GM23338 (cell line): ENCODE data around the gene EFCAB12. TPM values are rescaled to one million over a fixed set of nuclear protein-coding genes. Genes with fewer than 3 reads are reported as not detected.

Experiments
- ATAC-seq: fragments of 200-7000 bp; cut with Tn5 transposase; 3 replicates; pipeline ENCODE4 v1.9.1; 2020
- DNase-seq: peaks from one replicate; pipeline ENCODE4 v3.0.0-alpha.2; 2015; ENCODE audit warnings: low spot score
- H2AFZ ChIP-seq: fragments of 200-600 bp; sonication (generic); 2 replicates; pipeline ENCODE4 v1.8.0; 2016; ENCODE audit warnings: antibody characterized with exemption, mild to moderate bottlenecking, moderate library complexity
- H3F3A ChIP-seq: fragments of 200-600 bp; sonication (generic); replicated peaks from 2 replicates; pipeline ENCODE4 v1.8.0; 2017; ENCODE audit warnings: antibody characterized with exemption, mixed run types, low read depth
- H3K27ac ChIP-seq: fragments of 200-600 bp; sonication (generic); 2 replicates; pipeline ENCODE4 v1.6.1; 2016; ENCODE audit warnings: low read depth
- H3K27me3 ChIP-seq: fragments of 200-600 bp; sonication (generic); 2 replicates; pipeline ENCODE4 v1.8.0; 2016; ENCODE audit warnings: mild to moderate bottlenecking, mixed run types, moderate library complexity; ENCODE audit not compliant: insufficient read depth
- H3K36me3 ChIP-seq: fragments of 200-600 bp; sonication (generic); 2 replicates; pipeline ENCODE4 v1.8.0; 2016; ENCODE audit warnings: mild to moderate bottlenecking; ENCODE audit not compliant: insufficient read depth
- H3K4me1 ChIP-seq: fragments of 200-600 bp; sonication (generic); 2 replicates; pipeline ENCODE4 v1.8.0; 2016; ENCODE audit warnings: mild to moderate bottlenecking, moderate library complexity; ENCODE audit not compliant: insufficient read depth
- H3K4me2 ChIP-seq: fragments of 200-600 bp; sonication (generic); 2 replicates; pipeline ENCODE4 v1.7.1; 2017; ENCODE audit warnings: mixed run types
- H3K4me3 ChIP-seq: fragments of 200-600 bp; sonication (generic); 2 replicates; pipeline ENCODE4 v1.6.1; 2016; ENCODE audit warnings: mixed run types
- H3K79me2 ChIP-seq: fragments of 200-600 bp; sonication (generic); replicated peaks from 2 replicates; pipeline ENCODE4 v1.8.0; 2017; ENCODE audit warnings: mild to moderate bottlenecking; ENCODE audit not compliant: insufficient read depth
- H3K9me2 ChIP-seq: fragments of 200-600 bp; sonication (generic); 2 replicates; pipeline ENCODE4 v1.8.0; 2017; ENCODE audit not compliant: insufficient read depth
- H4K20me1 ChIP-seq: fragments of 200-600 bp; sonication (generic); replicated peaks from 2 replicates; pipeline ENCODE4 v1.8.0; 2017; ENCODE audit warnings: mild to moderate bottlenecking; ENCODE audit not compliant: insufficient read depth
- H3K27ac Mint-ChIP-seq: 2 replicates; pipeline ENCODE4 v1.8.0; 2020; ENCODE audit warnings: inconsistent platforms, mild to moderate bottlenecking, moderate library complexity, mixed read lengths
- H3K27me3 Mint-ChIP-seq: 3 replicates; pipeline ENCODE4 v1.8.0; 2022; ENCODE audit warnings: low read depth, mild to moderate bottlenecking, moderate library complexity, mixed read lengths, inconsistent platforms; ENCODE audit not compliant: insufficient read depth, poor library complexity
- H3K36me3 Mint-ChIP-seq: 3 replicates; pipeline ENCODE4 v1.8.0; 2021; ENCODE audit warnings: low read depth, mild to moderate bottlenecking, inconsistent platforms, moderate library complexity, mixed read lengths
- H3K4me1 Mint-ChIP-seq: 3 replicates; pipeline ENCODE4 v1.8.0; 2020; ENCODE audit warnings: mild to moderate bottlenecking, inconsistent platforms, mixed read lengths
- H3K4me3 Mint-ChIP-seq: 3 replicates; pipeline ENCODE4 v1.8.0; 2021; ENCODE audit warnings: moderate library complexity, mild to moderate bottlenecking, inconsistent platforms, mixed read lengths
- H3K9me3 Mint-ChIP-seq: 3 replicates; pipeline ENCODE4 v1.8.0; 2020; ENCODE audit warnings: moderate library complexity, mild to moderate bottlenecking, inconsistent platforms, mixed read lengths
- CREB1 ChIP-seq: fragments of 250-450 bp; sonication (Bioruptor Pico); IDR thresholded peaks from 2 replicates; pipeline ENCODE4 v1.5.0; 2020; ENCODE audit warnings: low read depth, mild to moderate bottlenecking, moderate library complexity
- EZH2 ChIP-seq: fragments of 200-600 bp; sonication (generic); IDR thresholded peaks from one replicate; pipeline ENCODE4 v1.8.0; 2017; ENCODE audit warnings: antibody characterized with exemption, mild to moderate bottlenecking, low read depth; ENCODE audit not compliant: unreplicated experiment
- EZH2phosphoT487 ChIP-seq: fragments of 200-600 bp; sonication (generic); IDR thresholded peaks from one replicate; pipeline ENCODE4 v1.8.1; 2018; ENCODE audit warnings: antibody characterized with exemption; ENCODE audit not compliant: unreplicated experiment
- JUNB ChIP-seq: IDR thresholded peaks from one replicate; pipeline ENCODE4 v1.6.1; 2016; ENCODE audit warnings: antibody characterized with exemption; ENCODE audit not compliant: unreplicated experiment
- POLR2AphosphoS5 ChIP-seq: IDR thresholded peaks from 2 replicates; pipeline ENCODE4 v1.6.1; 2016; ENCODE audit warnings: antibody characterized with exemption, low read depth
- STAT1 ChIP-seq: IDR thresholded peaks from one replicate; pipeline ENCODE4 v1.6.1; 2016; ENCODE audit warnings: antibody characterized with exemption; ENCODE audit not compliant: unreplicated experiment
- ZNF114 ChIP-seq: fragments of 250-450 bp; sonication (Bioruptor Pico); IDR thresholded peaks from 2 replicates; pipeline ENCODE4 v1.5.0; 2020; ENCODE audit warnings: mild to moderate bottlenecking, moderate library complexity
- ZNF331 ChIP-seq: fragments of 250-450 bp; sonication (Bioruptor Pico); IDR thresholded peaks from 2 replicates; pipeline ENCODE4 v1.5.0; 2020; ENCODE audit warnings: low read depth, mild to moderate bottlenecking, moderate library complexity
- polyA plus RNA-seq: library from polyadenylated mRNA; unstranded; fragments of >200 nt; fragmentation: Nextera tagmentation; extraction: Ambion mirVana; gene quantifications from 2 replicates; pipeline ENCODE4 v1.2.1, GENCODE V29; 2016
- total RNA-seq: library from RNA; depleted of rRNA; stranded (reverse); fragments of >200 nt; shearing (Covaris generic); gene quantifications from 2 replicates; pipeline ENCODE4 v1.2.3, GENCODE V29; 2014
- TF ChIP-seq, protein P1 (sequence below): IDR thresholded peaks from 2 replicates; pipeline ENCODE4 v1.6.1; 2016; ENCODE audit warnings: antibody characterized with exemption
- TF ChIP-seq, protein P2 (sequence below), 2 experiments: fragments of 200-600 bp in 1 of 2; sonication (generic) in 1 of 2; conservative IDR thresholded peaks; 2 replicates each; pipeline versions ENCODE4 v1.5.1 to v1.6.1; 2016 to 2017; ENCODE audit warnings: antibody characterized with exemption in 2 of 2, low read depth in 2 of 2, mild to moderate bottlenecking in 2 of 2, moderate library complexity in 1 of 2

Gene EFCAB12
- total and polyA plus RNA-seq, 2 experiments from 2014 or later, result 0.24 to 0.65 TPM

DNA sequence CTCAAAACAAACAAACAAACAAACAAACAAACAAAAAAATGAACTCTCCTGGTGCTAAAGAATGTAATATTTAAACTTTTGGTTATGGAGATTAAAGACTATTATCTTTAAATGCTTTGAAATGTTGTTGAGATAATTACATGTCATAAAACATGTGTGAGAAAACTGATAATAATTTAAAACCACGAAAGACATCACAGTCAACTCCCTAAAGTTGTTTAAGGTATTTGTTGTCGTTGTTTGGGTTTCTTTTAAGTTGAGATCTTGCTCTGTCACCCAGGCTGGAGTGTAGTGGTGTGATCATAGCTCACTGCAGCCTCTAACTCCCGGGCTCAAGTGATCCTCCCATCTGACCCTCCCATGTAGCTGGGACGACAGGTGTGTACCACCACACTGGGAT lies 12.0 kb downstream of the EFCAB12 start (continued):
- TF ChIP-seq CREB1 (CRISPR knock-in tag) (no peak), EZH2phosphoT487 (no peak)

DNA sequence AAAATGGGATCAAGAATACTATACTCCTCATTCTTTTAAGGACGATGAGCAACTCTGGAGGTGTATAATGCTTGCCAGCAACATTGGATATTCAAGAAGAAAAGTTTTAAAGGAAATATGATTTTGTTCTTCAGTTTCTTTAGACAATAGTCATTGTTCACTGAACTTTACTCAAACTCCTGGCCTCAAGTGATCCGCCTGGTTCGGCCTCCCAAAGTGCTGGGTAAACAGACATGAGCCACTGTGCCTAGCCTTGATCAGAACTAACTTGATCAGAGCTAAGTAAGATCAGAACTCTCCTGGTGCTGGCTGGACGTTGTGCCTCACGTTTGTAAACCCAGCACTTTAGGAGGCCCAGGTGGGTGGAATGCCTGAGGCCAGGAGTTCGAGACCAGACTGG lies 12.6 kb downstream of the EFCAB12 start:
- peaks cover 13% of the 10 kb centered on the region for H3K4me1 Mint-ChIP-seq
- Histone ChIP-seq H2AFZ (no peak overlapping the region), H3K4me3 (no peak overlapping the region), H3F3A (no peaks in the 10 kb centered on the region), H3K9me2 (no peaks in the 10 kb centered on the region), H3K4me2 (no peak overlapping the region), H3K27ac (no peak overlapping the region), H3K79me2 (no peaks in the 10 kb centered on the region), H3K36me3 (no peaks in the 10 kb centered on the region), H3K27me3 (no peaks in the 10 kb centered on the region), H3K4me1 (no peaks in the 10 kb centered on the region; the same call in 1 of the 2 replicates), H4K20me1 (no peaks in the 10 kb centered on the region)
- ATAC-seq, result no peak
- TF ChIP-seq STAT1 (no peak), ZNF331 (CRISPR knock-in tag) (no peak), EZH2phosphoT487 (no peak), POLR2AphosphoS5 (no peak), ZNF114 (CRISPR knock-in tag) (no peak), JUNB (no peak), EZH2 (no peak)
- TF ChIP-seq, protein P1, sequence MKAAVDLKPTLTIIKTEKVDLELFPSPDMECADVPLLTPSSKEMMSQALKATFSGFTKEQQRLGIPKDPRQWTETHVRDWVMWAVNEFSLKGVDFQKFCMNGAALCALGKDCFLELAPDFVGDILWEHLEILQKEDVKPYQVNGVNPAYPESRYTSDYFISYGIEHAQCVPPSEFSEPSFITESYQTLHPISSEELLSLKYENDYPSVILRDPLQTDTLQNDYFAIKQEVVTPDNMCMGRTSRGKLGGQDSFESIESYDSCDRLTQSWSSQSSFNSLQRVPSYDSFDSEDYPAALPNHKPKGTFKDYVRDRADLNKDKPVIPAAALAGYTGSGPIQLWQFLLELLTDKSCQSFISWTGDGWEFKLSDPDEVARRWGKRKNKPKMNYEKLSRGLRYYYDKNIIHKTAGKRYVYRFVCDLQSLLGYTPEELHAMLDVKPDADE, result no peak
- TF ChIP-seq, protein P2, sequence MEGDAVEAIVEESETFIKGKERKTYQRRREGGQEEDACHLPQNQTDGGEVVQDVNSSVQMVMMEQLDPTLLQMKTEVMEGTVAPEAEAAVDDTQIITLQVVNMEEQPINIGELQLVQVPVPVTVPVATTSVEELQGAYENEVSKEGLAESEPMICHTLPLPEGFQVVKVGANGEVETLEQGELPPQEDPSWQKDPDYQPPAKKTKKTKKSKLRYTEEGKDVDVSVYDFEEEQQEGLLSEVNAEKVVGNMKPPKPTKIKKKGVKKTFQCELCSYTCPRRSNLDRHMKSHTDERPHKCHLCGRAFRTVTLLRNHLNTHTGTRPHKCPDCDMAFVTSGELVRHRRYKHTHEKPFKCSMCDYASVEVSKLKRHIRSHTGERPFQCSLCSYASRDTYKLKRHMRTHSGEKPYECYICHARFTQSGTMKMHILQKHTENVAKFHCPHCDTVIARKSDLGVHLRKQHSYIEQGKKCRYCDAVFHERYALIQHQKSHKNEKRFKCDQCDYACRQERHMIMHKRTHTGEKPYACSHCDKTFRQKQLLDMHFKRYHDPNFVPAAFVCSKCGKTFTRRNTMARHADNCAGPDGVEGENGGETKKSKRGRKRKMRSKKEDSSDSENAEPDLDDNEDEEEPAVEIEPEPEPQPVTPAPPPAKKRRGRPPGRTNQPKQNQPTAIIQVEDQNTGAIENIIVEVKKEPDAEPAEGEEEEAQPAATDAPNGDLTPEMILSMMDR (conservative IDR thresholded peaks at IDR 0.05; ENCODE audit: low read depth in 2 of 2), result no peak
- no peaks in the 10 kb centered on the region for H3K36me3 Mint-ChIP-seq
- DNase-seq, result no peak
- peaks cover 9% of the 10 kb centered on the region for H3K27me3 Mint-ChIP-seq
- no peaks in the 10 kb centered on the region; the same call in 2 of the 3 replicates for H3K9me3 Mint-ChIP-seq
- no peak overlapping the region for H3K27ac Mint-ChIP-seq
- no peak overlapping the region for H3K4me3 Mint-ChIP-seq

DNA sequence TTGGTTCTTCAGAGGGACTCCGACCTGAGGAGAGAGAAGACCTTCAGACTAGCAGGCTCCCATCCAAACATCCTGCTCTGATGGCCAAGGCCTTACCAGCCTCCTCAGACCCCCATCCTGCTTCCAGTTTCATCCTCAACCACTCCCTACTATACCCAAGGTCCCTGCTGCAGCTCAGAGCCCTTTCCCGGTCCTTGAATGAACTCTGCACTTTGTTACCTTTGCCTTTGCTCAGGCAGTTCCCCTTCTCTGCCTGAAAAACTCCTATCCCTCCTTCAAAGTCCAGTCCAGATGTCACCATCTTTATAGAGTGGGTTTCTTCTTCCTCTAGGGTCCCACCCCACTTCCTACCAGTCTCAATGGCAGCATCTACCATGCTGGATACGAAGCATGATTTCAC lies 13.1 kb downstream of the EFCAB12 start:
- no peak overlapping the region for H3K27ac Mint-ChIP-seq
- H3K27me3 Mint-ChIP-seq, result peaks cover 6% of the 10 kb centered on the region

More for the DNA sequence above, 13.1 kb downstream of the EFCAB12 start:
- H3K4me2 ChIP-seq, result no peak overlapping the region
- no peaks in the 10 kb centered on the region for H3K36me3 ChIP-seq
- H3K4me3 ChIP-seq, result no peak overlapping the region
- no peaks in the 10 kb centered on the region for H3K9me3 Mint-ChIP-seq
- no peak overlapping the region for H2AFZ ChIP-seq
- no peak for ATAC-seq
- H3K4me3 Mint-ChIP-seq, result no peak overlapping the region
- no peaks in the 10 kb centered on the region for H3K27me3 ChIP-seq
- peaks cover 13% of the 10 kb centered on the region for H3K4me1 Mint-ChIP-seq
- H3K4me1 ChIP-seq, result no peaks in the 10 kb centered on the region; the same call in 1 of the 2 replicates
- TF ChIP-seq ZNF331 (CRISPR knock-in tag), result no peak
- no peak for TF ChIP-seq JUNB
- H3K9me2 ChIP-seq, result no peaks in the 10 kb centered on the region
- no peaks in the 10 kb centered on the region for H4K20me1 ChIP-seq
- no peaks in the 10 kb centered on the region for H3K79me2 ChIP-seq
- H3K36me3 Mint-ChIP-seq, result no peaks in the 10 kb centered on the region
- no peak overlapping the region for H3K27ac ChIP-seq
- no peak for DNase-seq
- no peaks in the 10 kb centered on the region for H3F3A ChIP-seq
